Gastroesophageal sphincter (tissue), 4 donors: ENCODE data around the gene ACOT7. TPM values are rescaled to one million over a fixed set of nuclear protein-coding genes. Genes with fewer than 3 reads are reported as not detected.

ENCODE experiments used
- ATAC-seq: fragments of 150-250 bp; one replicate; pipeline ENCODE4 v1.9.1; 2016; ENCODE audit warnings: mild to moderate bottlenecking, moderate library complexity
- H3K27ac ChIP-seq, 4 donors: fragments of 200-600 bp; sonication (generic) in 3 of 4; 1 replicate in 3 of 4; 2 replicates in 1 of 4; pipeline ENCODE4 v1.5.1; 2016 to 2019
- H3K27me3 ChIP-seq: fragments of 200-600 bp; sonication (generic); one replicate; pipeline ENCODE4 v1.5.1; 2019
- H3K36me3 ChIP-seq, 2 donors: fragments of 200-600 bp; sonication (generic); one replicate each; pipeline ENCODE4 v1.5.1; 2019; ENCODE audit warnings: control low read depth in 1 of 2
- H3K4me1 ChIP-seq, 3 donors: fragments of 200-600 bp; sonication (generic); 1 replicate in 2 of 3; 2 replicates in 1 of 3; pipeline ENCODE4 v1.5.1; 2016 to 2019; ENCODE audit warnings: control low read depth in 2 of 3
- H3K4me3 ChIP-seq, 2 donors: fragments of 200-600 bp; sonication (generic); one replicate each; pipeline ENCODE4 v1.5.1; 2019; ENCODE audit warnings: mild to moderate bottlenecking in 1 of 2, moderate library complexity in 1 of 2
- H3K9me3 ChIP-seq, 3 donors: fragments of 200-600 bp; sonication (generic); one replicate each; pipeline ENCODE4 v1.5.1; 2017 to 2019; ENCODE audit warnings: control low read depth in 2 of 3
- EP300 ChIP-seq: sonication (generic); formaldehyde crosslinking; IDR thresholded peaks from one replicate; pipeline ENCODE4 v1.6.1; 2017; ENCODE audit warnings: antibody characterized with exemption, mild to moderate bottlenecking
- POLR2A ChIP-seq, 2 donors: fragments of 450-650 bp; IDR thresholded peaks; one replicate each; pipeline ENCODE4 v1.6.1; 2017; ENCODE audit warnings: antibody characterized with exemption in 2 of 2, mild to moderate bottlenecking in 2 of 2, moderate library complexity in 1 of 2
- POLR2AphosphoS5 ChIP-seq: sonication (generic); formaldehyde crosslinking; IDR thresholded peaks from one replicate; pipeline ENCODE4 v1.6.1; 2017; ENCODE audit warnings: antibody characterized with exemption
- WGBS, 2 donors: methylation state at CpG; one replicate each; pipeline ENCODE4 v1.1.5; 2018; ENCODE audit warnings: low coverage in 1 of 2; 5-methylcytosine and 5-hydroxymethylcytosine counted together
- total RNA-seq, 4 donors: library from RNA; depleted of rRNA; stranded (reverse); fragments of >200 nt; gene quantifications; one replicate each; pipeline ENCODE4 v1.1.0, GENCODE V29; 2016
- TF ChIP-seq, protein P1 (sequence below), 4 experiments: fragments of 200-600 bp in 2 of 4; fragments of 450-650 bp in 2 of 4; sonication (generic) in 1 of 4; IDR thresholded peaks; one replicate each; pipeline ENCODE4 v1.5.1; 2017 to 2019; ENCODE audit warnings: antibody characterized with exemption in 4 of 4, mild to moderate bottlenecking in 2 of 4, moderate library complexity in 2 of 4

The ACOT7 gene
- total RNA-seq, 4 donors from 2014 or later: 22.3 to 32.5 (median 25.0) TPM

GRCh38 chr1:6350416-6351088 is 43.0 kb downstream of the ACOT7 start:
- Histone ChIP-seq H3K27me3 (no peaks in the 10 kb centered on the region), H3K27ac (peak overlapping the region in 2 of 4 donors; percentile 5 to 43), H3K4me3 (no peak overlapping the region), H3K36me3 (no peaks in the 10 kb centered on the region), H3K9me3 (no peaks in the 10 kb centered on the region), H3K4me1 (peaks cover 0 to 52% (median 18%) of the 10 kb centered on the region in 3 donors)
- TF ChIP-seq, protein P1, sequence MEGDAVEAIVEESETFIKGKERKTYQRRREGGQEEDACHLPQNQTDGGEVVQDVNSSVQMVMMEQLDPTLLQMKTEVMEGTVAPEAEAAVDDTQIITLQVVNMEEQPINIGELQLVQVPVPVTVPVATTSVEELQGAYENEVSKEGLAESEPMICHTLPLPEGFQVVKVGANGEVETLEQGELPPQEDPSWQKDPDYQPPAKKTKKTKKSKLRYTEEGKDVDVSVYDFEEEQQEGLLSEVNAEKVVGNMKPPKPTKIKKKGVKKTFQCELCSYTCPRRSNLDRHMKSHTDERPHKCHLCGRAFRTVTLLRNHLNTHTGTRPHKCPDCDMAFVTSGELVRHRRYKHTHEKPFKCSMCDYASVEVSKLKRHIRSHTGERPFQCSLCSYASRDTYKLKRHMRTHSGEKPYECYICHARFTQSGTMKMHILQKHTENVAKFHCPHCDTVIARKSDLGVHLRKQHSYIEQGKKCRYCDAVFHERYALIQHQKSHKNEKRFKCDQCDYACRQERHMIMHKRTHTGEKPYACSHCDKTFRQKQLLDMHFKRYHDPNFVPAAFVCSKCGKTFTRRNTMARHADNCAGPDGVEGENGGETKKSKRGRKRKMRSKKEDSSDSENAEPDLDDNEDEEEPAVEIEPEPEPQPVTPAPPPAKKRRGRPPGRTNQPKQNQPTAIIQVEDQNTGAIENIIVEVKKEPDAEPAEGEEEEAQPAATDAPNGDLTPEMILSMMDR (IDR thresholded peaks at IDR 0.05): no peak
- TF ChIP-seq POLR2AphosphoS5: peak; percentile 54
- 76% methylated on average over 9 of the region's 15 CpGs; no CpG with 5 or more reads in 1 of the 2 donors for WGBS, 2 donors
- ATAC-seq: peak; percentile 39

DNA sequence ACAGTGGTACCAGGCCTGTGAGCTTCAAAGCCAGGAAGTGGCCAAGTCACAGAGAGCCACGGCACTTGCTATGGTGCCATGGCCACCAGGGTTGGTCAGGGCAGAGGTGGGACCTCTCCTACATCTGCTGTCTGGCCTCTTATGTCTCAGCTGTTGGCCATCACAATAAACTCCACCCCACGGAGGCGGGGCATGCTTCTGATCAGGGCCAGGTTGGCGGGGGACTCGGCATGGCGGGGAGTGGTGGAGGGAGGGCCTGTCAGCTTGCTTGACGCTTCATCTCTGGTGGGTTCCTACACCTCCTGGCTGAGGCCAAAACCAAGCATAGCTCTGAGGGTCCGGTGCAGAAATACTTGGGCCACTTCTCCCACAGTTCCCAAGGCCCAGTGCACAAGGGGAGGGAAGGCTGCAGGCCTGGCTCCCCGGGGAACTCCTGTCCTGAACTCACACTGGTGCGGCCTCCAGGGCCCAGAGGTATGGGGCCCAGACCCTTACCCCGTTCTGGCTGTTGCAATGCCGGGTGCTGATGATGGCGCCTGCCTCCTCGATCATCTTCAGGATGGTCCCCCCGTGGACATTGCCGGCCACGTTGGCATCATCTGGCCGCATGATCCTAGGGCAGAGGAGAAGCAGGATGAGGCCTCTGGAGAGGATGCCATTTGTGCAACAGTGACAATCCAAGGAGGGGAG is 44.2 kb downstream of the ACOT7 start:
- no peaks in the 10 kb centered on the region for H3K36me3 ChIP-seq
- no peaks in the 10 kb centered on the region for H3K9me3 ChIP-seq
- peak overlapping the region in 1 of 4 donors; percentile 19 for H3K27ac ChIP-seq
- H3K4me1 ChIP-seq: peaks cover 0 to 50% (median 18%) of the 10 kb centered on the region in 3 donors
- TF ChIP-seq POLR2AphosphoS5 (no peak), EP300 (no peak), POLR2A (IDR thresholded peaks at IDR 0.05) (no peak)
- TF ChIP-seq, protein P1 (IDR thresholded peaks at IDR 0.05): no peak
- H3K27me3 ChIP-seq: no peaks in the 10 kb centered on the region
- WGBS, 2 donors: 90% methylated on average over 2 of the region's 18 CpGs; no CpG with 5 or more reads in 1 of the 2 donors
- no peak overlapping the region for H3K4me3 ChIP-seq
- no peak for ATAC-seq

GRCh38 chr1:6348511-6349191 is 44.9 kb downstream of the ACOT7 start:
- Histone ChIP-seq H3K9me3 (no peaks in the 10 kb centered on the region), H3K4me1 (peaks cover 0 to 42% (median 12%) of the 10 kb centered on the region in 3 donors), H3K4me3 (no peak overlapping the region), H3K27ac (peak overlapping the region in 3 of 4 donors; percentile 19 to 47 (median 24)), H3K27me3 (no peaks in the 10 kb centered on the region), H3K36me3 (no peaks in the 10 kb centered on the region)
- no peak for TF ChIP-seq POLR2A (IDR thresholded peaks at IDR 0.05)
- no peak for TF ChIP-seq POLR2AphosphoS5
- TF ChIP-seq, protein P1 (IDR thresholded peaks at IDR 0.05): no peak
- TF ChIP-seq EP300: no peak
- WGBS, 2 donors: no CpG with 5 or more reads among the region's 13 CpGs
- ATAC-seq: peak; percentile 35

GRCh38 chr1:6347641-6348487 is 45.7 kb downstream of the ACOT7 start:
- WGBS, 2 donors: 74 to 78% methylated on average over 7 to 12 of the region's 15 CpGs
- Histone ChIP-seq H3K4me1 (peaks cover 0 to 35% (median 4%) of the 10 kb centered on the region in 3 donors), H3K4me3 (no peak overlapping the region), H3K27me3 (no peaks in the 10 kb centered on the region), H3K27ac (peak overlapping the region in 3 of 4 donors; percentile 14 to 47 (median 24)), H3K36me3 (no peaks in the 10 kb centered on the region), H3K9me3 (no peaks in the 10 kb centered on the region)
- TF ChIP-seq POLR2A (IDR thresholded peaks at IDR 0.05) (no peak), POLR2AphosphoS5 (no peak), EP300 (no peak)
- TF ChIP-seq, protein P1 (IDR thresholded peaks at IDR 0.05): peak in 3 of 4 experiments; percentile 50 to 65 (median 59)
- ATAC-seq: no peak
